ENCODE data around the gene ADSL.

ADSL gene

DNA sequence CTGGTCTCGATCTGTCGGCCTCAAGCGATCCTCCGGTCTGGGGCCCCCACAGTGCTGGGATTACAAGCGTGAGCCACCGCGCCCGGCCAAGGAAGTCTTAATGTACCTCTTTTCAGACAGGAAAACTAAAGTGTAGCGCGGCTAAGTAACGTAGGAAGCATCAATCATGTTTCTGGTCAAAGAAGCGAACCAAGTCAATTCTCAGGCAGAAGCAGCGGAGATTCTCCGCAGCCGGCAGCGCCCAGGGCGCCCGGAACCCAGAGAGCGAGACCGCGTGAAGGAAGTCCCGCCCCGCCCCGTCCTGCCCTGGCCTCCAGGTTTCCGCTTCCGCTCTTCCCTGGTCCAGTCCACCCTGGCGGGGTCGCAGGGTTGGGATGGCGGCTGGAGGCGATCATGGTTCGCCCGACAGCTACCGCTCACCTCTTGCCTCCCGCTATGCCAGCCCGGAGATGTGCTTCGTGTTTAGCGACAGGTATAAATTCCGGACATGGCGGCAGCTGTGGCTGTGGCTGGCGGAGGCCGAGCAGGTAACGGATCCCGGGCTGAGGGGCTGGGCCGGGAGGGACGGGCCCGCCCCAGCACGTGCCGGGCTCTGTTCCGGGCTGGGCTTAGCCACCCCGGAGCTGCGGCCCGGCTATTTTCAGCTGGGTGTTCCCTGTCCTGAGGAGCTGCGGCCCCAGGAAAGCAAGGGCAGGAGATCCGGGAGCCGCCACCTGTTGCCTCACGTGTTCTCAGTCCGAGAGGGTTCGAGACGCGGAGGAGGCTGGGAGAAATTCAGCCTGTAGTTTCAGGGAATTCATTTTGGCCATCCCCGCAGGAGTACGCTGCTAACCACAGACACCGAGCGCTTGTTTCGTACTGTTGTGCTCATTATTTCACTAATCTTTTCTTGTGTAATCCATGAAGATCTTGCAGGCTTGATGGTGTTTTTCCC lies at the start of gene ADSL:
ADSL (plus strand) TSS at position 316 of the 934 bp plus-strand sequence; CDS start at position 375, 59 bp downstream.
- TF ChIP-seq, protein P1, sequence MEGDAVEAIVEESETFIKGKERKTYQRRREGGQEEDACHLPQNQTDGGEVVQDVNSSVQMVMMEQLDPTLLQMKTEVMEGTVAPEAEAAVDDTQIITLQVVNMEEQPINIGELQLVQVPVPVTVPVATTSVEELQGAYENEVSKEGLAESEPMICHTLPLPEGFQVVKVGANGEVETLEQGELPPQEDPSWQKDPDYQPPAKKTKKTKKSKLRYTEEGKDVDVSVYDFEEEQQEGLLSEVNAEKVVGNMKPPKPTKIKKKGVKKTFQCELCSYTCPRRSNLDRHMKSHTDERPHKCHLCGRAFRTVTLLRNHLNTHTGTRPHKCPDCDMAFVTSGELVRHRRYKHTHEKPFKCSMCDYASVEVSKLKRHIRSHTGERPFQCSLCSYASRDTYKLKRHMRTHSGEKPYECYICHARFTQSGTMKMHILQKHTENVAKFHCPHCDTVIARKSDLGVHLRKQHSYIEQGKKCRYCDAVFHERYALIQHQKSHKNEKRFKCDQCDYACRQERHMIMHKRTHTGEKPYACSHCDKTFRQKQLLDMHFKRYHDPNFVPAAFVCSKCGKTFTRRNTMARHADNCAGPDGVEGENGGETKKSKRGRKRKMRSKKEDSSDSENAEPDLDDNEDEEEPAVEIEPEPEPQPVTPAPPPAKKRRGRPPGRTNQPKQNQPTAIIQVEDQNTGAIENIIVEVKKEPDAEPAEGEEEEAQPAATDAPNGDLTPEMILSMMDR (IDR thresholded peaks at IDR 0.05; ENCODE audit: insufficient read depth, low read length, missing control alignments), result peak; percentile 39
- POLR2A ChIA-PET, result interaction anchor here (0.6 to 1.5 kb wide), 5 partner anchors 9 to 1582 kb away, joined by 3 to 8 read pairs (median 5); no protein-coding TSS in a partner anchor
- DNase-seq (ENCODE audit: low read depth, low spot score), result no peak
- peak within 1 kb of the TSS; percentile 99 for H3K4me3 ChIP-seq (ENCODE audit: low read depth, low read length)
- CTCF ChIA-PET, result interaction anchor here (1.0 to 5.0 kb wide), 17 partner anchors 11 to 812 kb away, joined by 3 to 45 read pairs (median 7); partner anchors contain the start of genes RPS19BP1, SGSM3 and TNRC6B

DNA sequence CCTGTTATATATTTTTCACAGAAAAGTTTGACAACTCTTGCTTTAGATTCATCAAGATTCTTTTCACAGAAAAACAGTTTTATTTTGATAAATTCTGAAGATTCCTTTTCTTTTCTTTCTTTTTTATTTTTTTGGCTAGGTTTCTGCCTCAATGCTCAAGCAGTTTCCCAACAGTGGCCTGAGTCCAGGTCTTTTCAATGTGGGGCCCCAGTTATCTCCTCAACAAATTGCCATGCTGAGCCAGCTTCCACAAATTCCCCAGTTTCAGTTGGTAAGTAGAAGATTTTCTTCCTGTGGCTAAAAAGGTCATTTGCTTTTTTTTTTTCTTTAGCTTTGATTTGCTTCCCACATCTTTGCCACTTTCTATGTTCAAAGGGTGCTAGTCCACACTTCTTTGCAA lies 46.0 kb upstream of the ADSL start:
- TF ChIP-seq, protein P1 (IDR thresholded peaks at IDR 0.05; ENCODE audit: insufficient read depth, low read length, missing control alignments), result no peak
- ChIA-PET CTCF (no interaction called here), POLR2A (no interaction called here)
- no peak overlapping the region for H3K4me3 ChIP-seq (ENCODE audit: low read depth, low read length)
- no peak for DNase-seq (ENCODE audit: low read depth, low spot score)

DNA sequence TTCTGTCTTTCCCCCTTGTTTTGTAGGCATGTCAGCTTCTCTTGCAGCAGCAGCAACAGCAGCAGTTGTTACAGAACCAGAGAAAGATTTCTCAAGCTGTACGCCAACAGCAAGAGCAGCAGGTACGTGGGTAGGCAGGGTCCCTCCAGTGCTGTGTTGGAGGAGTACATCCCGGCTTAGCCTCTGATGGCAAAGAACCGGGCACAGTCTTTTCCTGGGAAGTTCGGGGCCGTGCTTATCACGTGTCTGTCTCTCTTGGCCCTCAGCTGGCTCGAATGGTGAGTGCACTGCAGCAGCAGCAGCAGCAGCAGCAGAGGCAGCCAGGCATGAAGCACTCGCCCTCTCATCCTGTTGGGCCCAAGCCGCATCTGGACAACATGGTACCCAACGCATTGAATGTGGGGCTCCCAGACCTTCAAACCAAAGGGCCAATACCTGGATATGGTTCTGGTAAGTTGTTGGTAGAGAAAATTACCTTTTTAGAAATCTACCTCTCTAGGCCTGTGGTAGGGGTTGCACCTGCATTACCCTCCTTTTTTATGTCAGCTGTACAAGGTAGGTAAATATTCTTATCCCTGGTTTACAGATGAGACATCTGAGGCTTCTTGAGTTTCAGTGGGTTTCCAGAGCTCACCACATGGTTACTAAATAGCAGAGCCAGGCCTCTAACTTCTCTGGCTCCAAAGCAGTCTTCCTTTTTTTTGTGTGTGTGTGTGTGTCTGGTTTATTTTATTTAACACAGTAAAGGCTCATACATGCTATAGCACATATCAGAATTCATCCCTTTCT lies 45.2 kb upstream of the ADSL start:
- TF ChIP-seq, protein P1 (IDR thresholded peaks at IDR 0.05; ENCODE audit: insufficient read depth, low read length, missing control alignments), result no peak

DNA sequence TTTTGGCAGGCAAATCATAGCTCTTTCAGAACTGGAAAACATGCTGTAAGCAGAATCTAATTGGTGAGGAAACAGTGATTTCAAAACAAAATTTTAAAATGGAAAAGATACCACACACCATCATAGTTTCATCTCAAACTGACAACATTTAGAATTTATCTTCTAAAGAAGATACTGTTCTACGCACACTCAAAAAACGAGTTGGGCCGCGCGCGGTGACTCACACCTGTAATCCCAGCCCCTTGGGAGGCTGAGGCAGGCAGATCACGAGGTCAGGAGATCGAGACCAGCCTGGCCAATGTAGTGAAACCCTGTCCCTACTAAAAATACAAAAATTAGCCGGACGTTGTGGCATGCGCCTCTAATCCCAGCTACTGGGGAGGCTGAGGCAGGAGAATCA lies 44.2 kb upstream of the ADSL start:
- ChIA-PET POLR2A (no interaction called here), CTCF (no interaction called here)
- no peak overlapping the region for H3K4me3 ChIP-seq (ENCODE audit: low read depth, low read length)
- DNase-seq (ENCODE audit: low read depth, low spot score), result no peak
- TF ChIP-seq, protein P1 (IDR thresholded peaks at IDR 0.05; ENCODE audit: insufficient read depth, low read length, missing control alignments), result no peak

More for the DNA sequence above, 45.2 kb upstream of the ADSL start:
- H3K4me3 ChIP-seq (ENCODE audit: low read depth, low read length), result no peak overlapping the region
- DNase-seq (ENCODE audit: low read depth, low spot score), result no peak
- ChIA-PET CTCF (no interaction called here), POLR2A (no interaction called here)

DNA sequence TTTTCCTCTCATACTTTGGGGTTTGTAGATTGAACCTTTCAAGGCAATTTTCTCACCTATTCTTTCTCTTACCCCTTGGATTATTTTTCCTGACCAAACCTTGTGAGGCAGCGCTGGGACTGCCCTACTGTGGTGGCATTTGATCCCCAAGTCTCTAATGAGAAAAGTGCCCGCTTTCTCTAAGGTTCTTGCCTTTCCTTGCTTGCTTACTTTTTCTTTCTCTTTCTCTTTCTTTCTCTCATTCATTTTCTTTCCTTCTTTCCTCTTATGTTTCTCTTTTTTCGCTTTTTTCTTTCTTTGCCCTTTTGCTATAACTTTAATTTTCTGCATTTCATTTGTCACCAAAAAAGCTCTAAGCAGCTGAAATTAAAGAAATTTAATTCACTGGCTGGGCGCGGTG lies 40.7 kb upstream of the ADSL start:
- ChIA-PET CTCF (no interaction called here), POLR2A (interaction anchor here (0.8 kb wide), 1 partner anchor 37 kb away, joined by 3 read pairs; no protein-coding TSS in a partner anchor)
- TF ChIP-seq, protein P1 (IDR thresholded peaks at IDR 0.05; ENCODE audit: insufficient read depth, low read length, missing control alignments), result no peak
- H3K4me3 ChIP-seq (ENCODE audit: low read depth, low read length), result no peak overlapping the region
- DNase-seq (ENCODE audit: low read depth, low spot score), result no peak

Data from AG04449 (cell line).